DMS153 (cell line): ENCODE data around the gene SLC39A11.

Experiments used
- DNase-seq: peaks from one replicate; lab custom pipeline; 2025; lab: John Stamatoyannopoulos, UW

The SLC39A11 gene

DNA sequence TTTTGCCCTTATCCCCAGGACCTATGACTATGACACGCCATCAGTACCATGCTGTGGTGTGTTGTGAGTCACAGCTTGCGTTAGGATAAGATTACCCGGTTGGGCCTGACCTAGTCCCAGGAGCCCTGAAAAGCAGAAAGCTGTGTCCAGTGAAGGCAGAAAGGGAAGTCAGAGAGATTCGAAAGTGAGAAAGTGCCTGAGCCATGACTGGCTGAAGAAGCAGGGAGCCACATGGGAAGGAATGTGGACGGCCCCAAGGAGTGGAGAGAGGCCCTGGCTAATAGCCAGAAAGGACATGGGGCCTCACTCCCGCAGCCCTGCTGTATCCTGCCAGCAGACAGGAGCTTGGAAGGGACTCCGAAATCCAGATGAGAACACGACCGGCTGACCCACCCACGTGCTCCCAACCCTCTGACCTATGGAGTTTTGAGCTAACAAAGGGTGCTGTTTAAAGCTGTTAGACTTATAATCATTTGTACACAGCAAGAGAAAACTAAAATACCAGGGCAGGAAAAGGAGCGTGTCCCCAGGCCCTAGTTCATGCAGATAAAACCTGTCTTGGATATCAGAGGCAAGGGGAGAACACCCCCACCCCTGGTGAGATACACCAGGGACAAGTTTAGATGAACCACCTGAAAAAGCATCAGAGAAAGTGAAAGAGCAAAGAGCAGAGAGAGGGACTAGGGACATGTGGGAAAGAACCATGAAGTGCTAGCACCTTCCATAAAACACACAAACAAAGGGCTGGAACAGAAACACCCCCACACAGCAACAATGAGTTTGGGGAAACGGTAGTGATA is 115.3 kb downstream of the SLC39A11 start:
- DNase-seq = no peak

DNA sequence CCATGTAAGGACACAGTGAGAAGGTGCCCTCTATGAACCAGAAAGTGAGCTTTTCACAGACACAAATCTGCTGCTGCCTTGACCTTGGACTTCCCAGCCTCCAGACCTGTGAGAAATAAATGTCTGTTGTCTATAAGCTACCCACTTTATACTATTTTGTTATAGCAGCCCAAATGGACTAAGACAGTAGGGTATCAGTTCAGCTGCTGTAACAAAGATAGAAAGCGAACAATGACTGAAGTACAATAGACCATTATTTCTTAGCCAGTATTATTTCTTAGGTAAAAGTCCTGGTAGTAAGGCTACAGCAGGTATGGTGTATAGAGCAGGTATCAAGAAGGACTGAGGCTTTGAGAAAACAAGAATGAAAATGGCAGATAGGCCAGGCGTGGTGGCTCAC is 117.0 kb downstream of the SLC39A11 start:
- DNase-seq = no peak

DNA sequence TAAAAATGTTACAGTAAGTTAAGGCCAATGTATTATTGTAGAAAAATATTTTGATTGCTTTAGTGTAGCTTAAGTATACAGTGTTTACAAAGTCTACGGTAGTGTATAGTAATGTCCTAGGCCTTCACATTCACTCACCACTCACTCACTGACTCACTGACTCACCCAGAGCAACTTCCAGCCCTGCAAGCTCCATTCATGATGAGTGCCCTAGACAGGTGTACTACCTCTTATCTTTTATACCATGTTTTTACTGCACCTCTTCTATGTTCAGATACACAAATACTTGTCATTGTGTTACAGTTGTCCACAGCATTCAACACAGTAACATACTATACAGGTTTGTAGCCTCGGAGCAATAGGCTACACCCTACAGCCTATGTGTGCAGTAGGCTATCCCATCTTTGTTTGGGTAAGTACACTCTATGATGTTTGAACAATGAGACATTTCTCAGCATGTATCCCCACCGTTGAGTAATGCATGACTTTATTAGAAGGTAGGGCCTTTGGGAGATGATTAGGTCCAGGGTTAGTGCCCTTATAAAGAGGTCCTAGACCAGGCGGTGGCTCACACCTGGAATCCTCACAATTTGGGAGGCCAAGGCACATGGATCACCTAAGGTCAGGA is 117.8 kb downstream of the SLC39A11 start:
- DNase-seq = no peak

- peak; percentile 65 for DNase-seq
These were observed 120.1 kb downstream of the SLC39A11 start for GRCh38 chr17:72972263-72972951.

DNA sequence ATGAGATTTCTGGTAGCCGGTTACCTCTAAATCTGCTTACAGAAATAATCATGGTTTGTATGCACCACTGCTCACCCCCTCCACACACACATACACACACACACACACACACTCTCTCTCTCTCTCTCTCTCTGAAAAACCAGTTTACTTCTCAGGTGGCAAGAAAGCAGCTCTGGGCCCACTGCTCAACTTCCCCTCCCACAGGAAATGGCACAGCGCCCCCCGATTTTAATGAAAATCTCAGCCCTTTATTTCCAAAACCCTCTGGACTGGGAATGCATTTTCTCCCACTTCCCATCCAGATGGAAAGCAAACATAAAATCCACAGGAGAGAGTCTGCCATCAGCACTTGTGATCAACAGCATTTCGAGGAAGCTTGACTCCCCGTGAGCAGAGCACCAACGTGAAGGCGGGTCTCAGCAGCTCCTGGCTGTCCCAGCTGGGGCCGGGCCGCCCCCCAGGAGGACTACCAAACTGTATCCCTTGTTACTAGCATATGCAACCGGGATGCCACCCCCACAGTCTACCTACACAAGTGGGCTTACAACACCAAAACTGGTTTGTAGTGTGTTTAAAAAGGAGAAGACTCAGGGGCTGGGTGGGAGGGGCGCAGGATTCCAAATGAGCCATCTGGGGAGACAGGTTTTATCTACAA is 121.1 kb downstream of the SLC39A11 start:
- DNase-seq = no peak

DNA sequence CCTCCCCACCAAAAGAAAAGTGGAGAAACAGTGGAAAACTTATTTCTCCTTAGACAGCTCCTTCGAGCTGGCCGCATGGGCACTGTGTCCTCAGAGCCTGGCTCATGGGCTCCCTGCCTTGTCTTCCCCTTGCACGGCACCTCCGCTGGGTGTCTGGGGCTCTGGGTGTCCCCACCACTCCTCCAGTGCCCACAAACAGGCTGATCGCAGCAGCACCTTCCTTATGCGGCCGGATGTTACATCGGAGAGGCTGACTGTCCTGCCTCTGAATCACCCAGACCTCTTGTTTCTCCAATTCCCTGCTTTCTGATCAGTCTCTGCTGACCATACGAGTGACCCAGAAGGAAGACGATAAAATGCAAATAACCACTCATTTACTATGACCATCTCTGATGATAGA is 121.7 kb downstream of the SLC39A11 start:
- DNase-seq = no peak

GRCh38 chr17:72970246-72970645 is 122.2 kb downstream of the SLC39A11 start:
- no peak for DNase-seq

- no peak for DNase-seq
These were observed 123.1 kb downstream of the SLC39A11 start for GRCh38 chr17:72969293-72969906.

DNA sequence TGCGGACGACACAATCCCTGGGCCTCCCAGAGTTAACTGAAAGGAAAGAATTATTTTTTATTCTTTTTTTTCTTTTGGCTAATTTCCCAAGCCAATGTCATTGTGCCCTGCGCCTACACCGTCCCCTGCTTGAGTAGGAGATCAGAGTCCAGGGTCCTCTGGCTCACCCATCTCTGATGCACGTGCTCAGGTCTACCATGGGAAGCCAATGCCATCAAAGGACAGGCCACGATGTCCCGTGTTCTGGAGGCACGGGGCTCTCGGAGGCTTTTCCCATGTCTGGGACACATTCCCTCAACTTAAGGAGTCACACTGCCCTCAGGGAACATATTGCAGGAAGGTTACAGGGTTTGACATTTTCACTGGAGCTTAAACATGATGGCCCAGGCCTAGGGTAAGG is 123.7 kb downstream of the SLC39A11 start:
- DNase-seq = no peak

GRCh38 chr17:72967977-72968585 is 124.4 kb downstream of the SLC39A11 start:
- DNase-seq = no peak

GRCh38 chr17:72967277-72967970 is 125.1 kb downstream of the SLC39A11 start:
- DNase-seq = no peak

GRCh38 chr17:72962106-72962505 is 130.4 kb downstream of the SLC39A11 start:
- DNase-seq = no peak

DNA sequence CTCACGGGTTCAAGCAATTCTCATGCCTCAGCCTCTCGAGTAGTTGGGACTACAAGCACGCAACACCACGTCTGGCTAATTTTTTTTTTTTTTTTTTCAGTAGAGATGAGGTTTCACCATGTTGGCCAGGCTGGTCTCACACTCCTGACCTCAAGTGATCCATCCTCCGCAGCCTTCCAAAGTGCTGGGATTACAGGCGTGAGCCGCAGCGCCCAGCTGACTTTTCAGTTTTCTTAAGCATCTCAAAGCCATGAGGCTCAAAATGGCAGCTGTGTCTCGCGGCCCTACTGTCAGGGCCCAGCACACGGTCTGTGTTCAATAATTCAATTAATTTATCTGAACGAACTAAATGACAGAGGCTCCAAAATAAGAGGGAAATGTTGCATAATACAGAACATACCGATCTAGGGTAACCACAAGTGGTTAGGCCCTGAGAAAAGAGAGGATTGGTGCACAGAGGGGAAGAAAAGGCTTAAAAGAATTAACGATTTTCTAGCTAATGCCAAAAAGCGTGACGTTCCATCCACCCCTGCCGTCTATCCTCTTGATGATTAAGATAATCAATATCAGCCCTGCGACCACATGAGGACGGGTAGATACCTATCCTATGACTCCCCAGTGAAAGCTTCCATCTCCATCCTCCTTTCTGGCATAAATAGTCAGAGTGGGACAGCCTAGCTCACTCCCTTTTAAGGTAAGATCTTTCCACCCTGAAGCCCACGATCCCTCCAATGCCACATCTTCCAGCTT is 136.9 kb downstream of the SLC39A11 start:
- no peak for DNase-seq

DNA sequence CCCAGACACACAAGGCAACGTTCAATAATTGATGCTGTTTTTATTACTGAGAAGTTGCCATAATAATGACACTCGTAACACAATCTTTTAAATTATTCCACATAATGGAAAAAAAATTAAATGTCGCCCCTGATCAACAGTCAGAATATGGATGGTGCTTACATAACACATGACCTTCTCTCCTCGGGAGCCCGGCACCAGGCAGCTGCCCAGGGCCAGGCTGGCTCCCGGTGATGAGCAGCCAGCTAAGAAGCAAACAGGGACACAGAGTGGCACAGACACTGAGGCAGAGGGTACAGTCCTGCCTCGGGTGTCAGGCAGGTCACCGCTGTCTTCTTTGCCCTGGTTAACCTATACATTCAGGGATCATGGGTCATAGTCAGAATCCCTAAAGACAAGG is 137.9 kb downstream of the SLC39A11 start:
- no peak for DNase-seq

- no peak for DNase-seq
These were observed 138.9 kb downstream of the SLC39A11 start for GRCh38 chr17:72953621-72954020.

DNA sequence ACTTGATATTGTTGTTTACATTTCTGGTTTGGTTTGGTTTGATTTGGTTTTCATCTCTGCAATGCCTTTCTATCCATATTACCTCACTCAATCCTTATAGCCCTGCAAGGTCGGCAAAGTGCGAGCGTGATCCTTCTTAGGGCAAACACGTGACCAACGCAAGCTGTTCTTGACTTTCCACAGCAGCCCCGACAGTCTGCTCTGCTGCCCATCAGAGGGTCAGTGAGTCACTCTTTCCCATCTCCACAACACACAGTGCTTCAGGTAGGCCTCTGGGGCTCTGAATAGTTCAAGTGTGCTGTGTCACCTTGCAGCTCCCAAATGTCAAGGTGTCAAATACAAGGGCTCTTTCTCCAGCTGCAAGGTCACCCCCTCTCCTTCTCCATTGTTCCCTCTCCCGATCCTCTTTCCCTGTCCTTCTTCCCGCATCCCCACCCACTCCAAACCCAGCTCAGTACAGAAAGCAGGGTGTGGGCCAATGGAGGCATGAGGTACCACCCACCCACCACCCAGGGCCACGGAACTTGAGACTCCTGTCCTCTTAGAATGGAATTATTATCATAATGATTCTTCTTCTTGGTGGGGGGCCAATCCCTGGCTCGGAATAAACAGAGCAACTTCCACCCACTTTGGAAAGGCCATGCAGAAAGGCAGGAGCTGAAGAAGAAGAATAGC is 139.7 kb downstream of the SLC39A11 start:
- no peak for DNase-seq

GRCh38 chr17:72952220-72952619 is 140.3 kb downstream of the SLC39A11 start:
- DNase-seq = no peak

GRCh38 chr17:72950242-72950931 is 142.1 kb downstream of the SLC39A11 start:
- DNase-seq = no peak

GRCh38 chr17:72948115-72948514 is 144.4 kb downstream of the SLC39A11 start:
- no peak for DNase-seq
